GM18907 (cell line): ENCODE data around the gene RNF8.
"Not testable (repeated sequence)": the region's sequence is repeated elsewhere in the genome, so short reads cannot be mapped to it uniquely, and the experiment has no call there.

Experiments used
- ATAC-seq: cut with Tn5 transposase; IDR thresholded peaks from one replicate; pipeline ENCODE4 v1.9.1; 2021; ENCODE audit warnings: mild to moderate bottlenecking, moderate library complexity; ENCODE audit not compliant: unreplicated experiment

The RNF8 gene

DNA sequence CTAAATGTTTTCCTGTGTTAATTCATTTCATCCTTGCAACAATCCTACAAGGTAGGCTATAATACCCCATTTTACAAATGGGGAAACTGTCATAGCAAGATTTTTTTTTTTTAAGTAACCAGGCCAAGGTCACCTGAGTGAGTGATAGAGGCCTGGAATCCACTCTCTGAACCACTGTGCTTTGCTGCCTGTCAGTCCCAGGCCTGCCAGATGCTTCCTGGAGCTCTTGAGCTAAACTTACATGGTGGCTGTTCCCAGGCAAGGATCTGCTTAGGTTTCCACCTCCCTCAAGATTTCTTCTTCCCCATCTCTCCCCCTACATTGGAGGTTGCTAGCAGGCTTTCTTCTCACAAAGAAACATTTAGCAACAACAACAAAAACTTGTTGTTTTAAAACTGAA is 32.7 kb upstream of the RNF8 start:
- no peak for ATAC-seq

GRCh38 chr6:37321516-37322415 is 32.0 kb upstream of the RNF8 start:
- ATAC-seq, result no peak

DNA sequence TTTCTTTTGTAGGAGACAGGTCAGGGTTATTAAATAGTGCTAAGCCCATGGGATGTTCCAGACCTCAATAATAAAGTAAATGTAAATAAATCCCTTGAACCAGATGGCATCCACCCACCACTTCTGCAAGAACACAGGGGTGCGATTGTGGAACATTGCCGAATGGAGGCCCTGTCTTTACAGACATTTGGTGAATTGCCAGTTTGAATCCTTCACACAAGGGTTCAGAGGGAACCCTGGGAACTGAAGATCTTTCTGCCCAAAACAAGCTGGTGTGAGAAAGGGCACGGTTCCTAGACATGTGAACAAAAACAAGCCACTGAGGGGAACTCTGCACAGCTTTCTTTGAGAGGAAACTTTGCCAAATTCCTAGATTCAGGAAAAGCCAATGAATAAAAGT is 30.2 kb upstream of the RNF8 start:
- ATAC-seq, result no peak

DNA sequence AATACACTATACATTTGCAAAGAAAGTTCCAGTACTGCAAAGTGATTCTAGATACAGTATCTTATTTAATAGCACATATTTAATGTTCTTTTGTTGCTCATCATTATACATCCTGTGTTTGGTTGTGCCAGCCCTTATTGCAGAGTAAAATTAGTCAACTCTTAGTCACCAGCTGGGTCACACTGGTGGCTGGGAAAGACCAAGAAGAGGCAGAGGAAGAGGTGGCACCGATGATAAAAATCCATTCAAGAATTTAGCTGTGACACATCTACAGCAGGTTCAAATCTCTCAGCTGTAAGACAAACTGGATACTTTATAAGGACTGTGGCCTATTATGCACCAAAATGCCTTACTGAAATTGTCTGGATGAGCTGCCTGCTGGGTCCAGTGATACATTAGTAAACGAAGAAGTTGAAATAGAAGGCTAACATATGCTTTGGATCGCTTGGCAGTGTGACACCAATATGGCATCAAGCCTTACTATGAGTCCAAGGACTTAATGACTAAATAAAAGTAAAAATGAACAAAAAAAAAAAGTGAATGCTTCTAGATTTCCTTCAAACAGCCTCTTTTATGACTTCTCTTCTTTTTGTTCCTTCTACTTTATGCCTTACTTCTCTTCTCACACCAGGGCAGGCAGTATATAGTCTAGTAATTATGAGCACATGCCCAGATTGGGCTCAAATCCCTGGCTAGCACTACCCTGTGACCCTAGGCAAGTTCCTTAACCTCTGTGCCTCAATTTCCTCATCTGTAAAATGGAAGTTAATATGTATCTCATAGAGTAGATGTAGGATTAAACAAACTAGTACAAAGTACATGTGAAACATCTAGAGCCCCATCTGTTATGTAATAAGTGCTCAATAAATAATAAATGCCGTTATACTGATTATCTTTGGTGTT is 29.4 kb upstream of the RNF8 start:
- ATAC-seq, result no peak

GRCh38 chr6:37330345-37330744 is 23.4 kb upstream of the RNF8 start:
- not testable (repeated sequence) for ATAC-seq

- no peak for ATAC-seq
These were observed 22.7 kb upstream of the RNF8 start for GRCh38 chr6:37331047-37331446.

- no peak for ATAC-seq
These were observed 20.9 kb upstream of the RNF8 start for GRCh38 chr6:37332894-37333293.

GRCh38 chr6:37334047-37334446 is 19.7 kb upstream of the RNF8 start:
- no peak for ATAC-seq

DNA sequence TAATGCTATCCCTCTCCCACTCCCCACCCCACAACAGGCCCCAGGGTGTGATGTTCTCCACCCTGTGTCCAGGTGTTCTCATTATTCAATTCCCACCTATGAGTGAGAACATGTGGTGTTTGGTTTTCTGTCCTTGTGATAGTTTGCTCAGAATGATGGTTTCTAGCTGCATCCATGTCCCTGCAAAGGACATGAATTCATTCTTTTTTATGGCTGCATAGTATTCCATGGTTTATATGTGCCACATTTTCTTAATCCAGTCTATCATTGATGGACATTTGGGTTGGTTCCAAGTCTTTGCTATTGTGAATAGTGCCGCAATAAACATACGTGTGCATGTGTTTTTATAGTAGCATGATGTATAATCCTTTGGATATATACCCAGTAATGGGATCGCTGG is 15.5 kb upstream of the RNF8 start:
- not testable (repeated sequence) for ATAC-seq

DNA sequence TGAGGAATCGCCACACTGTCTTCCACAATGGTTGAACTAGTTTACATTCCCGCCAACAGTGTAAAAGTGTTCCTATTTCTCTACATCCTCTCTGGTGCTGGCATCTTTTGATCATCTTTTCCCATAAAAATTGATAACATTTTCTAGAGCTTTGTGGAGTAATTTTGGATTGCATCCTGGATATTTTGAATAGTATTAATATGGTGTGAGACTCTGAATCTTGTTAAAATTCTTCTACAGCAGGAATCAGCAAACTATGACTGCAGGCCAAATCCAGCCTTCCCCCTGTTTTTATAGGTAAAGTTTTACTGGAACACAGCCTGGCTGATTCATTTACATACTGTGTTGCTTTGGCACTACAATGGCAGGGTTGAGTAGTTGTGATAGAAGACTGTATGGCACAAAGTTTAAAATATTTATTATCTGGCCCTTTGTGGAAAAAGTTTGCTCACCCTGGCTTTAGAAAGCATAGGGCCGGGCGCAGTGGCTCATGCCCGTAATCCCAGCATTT is 15.0 kb upstream of the RNF8 start:
- ATAC-seq, result no peak

- no peak for ATAC-seq
These were observed 13.8 kb upstream of the RNF8 start for GRCh38 chr6:37339741-37340638.

DNA sequence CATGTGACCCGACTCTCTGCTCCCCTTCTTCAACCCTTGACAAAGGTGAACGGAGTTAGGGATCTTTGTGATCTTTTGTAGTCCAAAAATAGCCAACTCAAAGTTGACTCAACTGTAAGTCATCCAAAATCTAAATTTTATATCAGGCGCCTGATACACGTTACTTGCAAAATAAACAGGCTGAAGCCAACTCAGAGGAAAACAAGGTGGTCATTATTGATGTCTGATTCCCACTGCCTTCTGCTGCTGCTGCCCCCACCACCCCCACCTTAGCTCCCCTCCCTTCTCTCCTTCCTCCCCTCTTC is 13.2 kb upstream of the RNF8 start:
- ATAC-seq, result no peak

DNA sequence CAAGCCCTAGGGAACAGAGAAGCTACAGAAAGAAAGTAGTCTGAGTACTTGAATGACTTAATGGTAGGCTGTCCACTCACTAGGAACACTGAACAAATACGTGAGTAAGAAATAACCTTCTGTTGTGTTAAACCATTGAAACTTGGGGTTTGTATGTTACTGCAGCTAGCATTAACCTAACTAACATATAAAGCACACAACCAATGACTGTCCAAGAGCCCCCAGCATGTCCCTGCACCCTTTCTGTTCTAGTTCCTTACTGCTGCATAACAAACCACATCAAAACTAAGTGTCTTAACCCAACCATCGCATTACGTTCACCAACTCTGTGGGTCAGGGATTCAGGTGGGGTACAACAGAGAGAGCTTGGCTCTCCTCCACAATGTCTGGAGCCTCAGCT is 10.5 kb upstream of the RNF8 start:
- ATAC-seq, result no peak

- ATAC-seq, result no peak
These were observed 9.5 kb upstream of the RNF8 start for GRCh38 chr6:37344308-37344707.

DNA sequence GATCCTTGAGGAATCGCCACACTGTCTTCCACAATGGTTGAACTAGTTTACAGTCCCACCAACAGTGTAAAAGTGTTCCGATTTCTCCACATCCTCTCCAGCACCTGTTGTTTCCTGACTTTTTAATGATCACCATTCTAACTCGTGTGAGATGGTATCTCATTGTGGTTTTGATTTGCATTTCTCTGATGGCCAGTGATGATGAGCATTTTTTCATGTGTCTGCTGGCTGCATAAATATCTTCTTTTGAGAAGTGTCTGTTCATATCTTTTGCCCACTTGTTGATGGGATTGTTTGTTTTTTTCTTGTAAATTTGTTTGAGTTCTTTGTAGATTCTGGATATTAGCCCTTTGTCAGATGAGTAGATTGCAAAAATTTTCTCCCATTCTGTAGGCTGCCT is 8.0 kb upstream of the RNF8 start:
- not testable (repeated sequence) for ATAC-seq

- no peak for ATAC-seq
These were observed 6.6 kb upstream of the RNF8 start for GRCh38 chr6:37347177-37347576.

- no peak for ATAC-seq
These were observed 6.1 kb upstream of the RNF8 start for GRCh38 chr6:37347670-37348111.

- no peak for ATAC-seq
These were observed 2.8 kb upstream of the RNF8 start for GRCh38 chr6:37351027-37351426.

GRCh38 chr6:37352384-37352783 is 1.4 kb upstream of the RNF8 start:
- no peak for ATAC-seq

GRCh38 chr6:37354526-37355384 is 972 bp downstream of the RNF8 start:
- no peak for ATAC-seq
